Fibroblast of lung (primary cell): Measurements from ENCODE around the gene NSUN3.

Experiments used
- CTCF ChIP-seq, 2 donors: IDR thresholded peaks in 1 of 2; conservative IDR thresholded peaks in 1 of 2; 1 replicate in 1 of 2; 2 replicates in 1 of 2; pipeline ENCODE4 v1.5.1; 2011 to 2012; ENCODE audit warnings: low read length in 2 of 2, control low read depth in 1 of 2, inconsistent platforms in 1 of 2, low read depth in 1 of 2, mild to moderate bottlenecking in 1 of 2
- EZH2 ChIP-seq: IDR thresholded peaks from 2 replicates; pipeline ENCODE4 v1.5.1; 2012; ENCODE audit warnings: low read length, control low read depth, mild to moderate bottlenecking; ENCODE audit errors: missing control alignments

- no peak for TF ChIP-seq CTCF (conservative IDR thresholded peaks at IDR 0.05 in 1 of 2, IDR thresholded peaks at IDR 0.05 in 1 of 2; ENCODE audit: low read depth in 1 of 2, low read length in 2 of 2)
- TF ChIP-seq EZH2: no peak
These were observed 93.8 kb downstream of the NSUN3 start for GRCh38 chr3:94156626-94157025.
